HEK293T (cell line): ENCODE data around the gene ZFYVE19.

Experiments
- ARNT ChIP-seq: fragments of 450-650 bp; IDR thresholded peaks from 2 replicates; pipeline ENCODE4 v1.6.1; 2017; ENCODE audit warnings: mild to moderate bottlenecking
- BHLHE40 ChIP-seq: fragments of 450-650 bp; IDR thresholded peaks from 2 replicates; pipeline ENCODE4 v1.6.1; 2016; ENCODE audit warnings: mild to moderate bottlenecking, moderate library complexity, borderline replicate concordance
- FOXA1 ChIP-seq: fragments of 450-650 bp; IDR thresholded peaks from 2 replicates; pipeline ENCODE4 v1.6.1; 2016; ENCODE audit warnings: mild to moderate bottlenecking
- HDGF ChIP-seq: fragments of 450-650 bp; IDR thresholded peaks from 2 replicates; pipeline ENCODE4 v1.6.1; 2017; ENCODE audit warnings: antibody characterized with exemption, borderline replicate concordance
- LEF1 ChIP-seq: fragments of 450-650 bp; IDR thresholded peaks from 2 replicates; pipeline ENCODE4 v1.6.1; 2017; ENCODE audit warnings: mild to moderate bottlenecking, borderline replicate concordance

GRCh38 chr15:40852529-40852928, 45.6 kb downstream of the ZFYVE19 start:
- TF ChIP-seq ARNT (no peak), LEF1 (no peak), HDGF (no peak), FOXA1 (no peak), BHLHE40 (no peak)
